ENCODE data around the gene PARD6B.

The PARD6B gene

GRCh38 chr20:50724851-50725723, 6.3 kb upstream of the PARD6B start:
- in situ Hi-C loops (cut with MboI; ENCODE audit: low pct_unique_long_range_greater_than_20kb, low sequenced_read_pairs, unreplicated experiment): no loop called here
- no peak for TF ChIP-seq CTCF (IDR thresholded peaks at IDR 0.05; ENCODE audit: extremely low read depth, insufficient read depth, missing control alignments)
- DNase-seq (ENCODE audit: low spot score): no peak

GRCh38 chr20:50725724-50726005, 5.7 kb upstream of the PARD6B start:
- DNase-seq (ENCODE audit: low spot score): no peak
- TF ChIP-seq CTCF (IDR thresholded peaks at IDR 0.05; ENCODE audit: extremely low read depth, insufficient read depth, missing control alignments): no peak
- in situ Hi-C loops (cut with MboI; ENCODE audit: low pct_unique_long_range_greater_than_20kb, low sequenced_read_pairs, unreplicated experiment): no loop called here

- TF ChIP-seq CTCF (IDR thresholded peaks at IDR 0.05; ENCODE audit: extremely low read depth, insufficient read depth, missing control alignments): no peak
- no peak for DNase-seq (ENCODE audit: low spot score)
- in situ Hi-C loops (cut with MboI; ENCODE audit: low pct_unique_long_range_greater_than_20kb, low sequenced_read_pairs, unreplicated experiment): no loop called here
Measured at GRCh38 chr20:50726955-50727791, 4.2 kb upstream of the PARD6B start.

- in situ Hi-C loops (cut with MboI; ENCODE audit: low pct_unique_long_range_greater_than_20kb, low sequenced_read_pairs, unreplicated experiment): no loop called here
- DNase-seq (ENCODE audit: low spot score): no peak
- no peak for TF ChIP-seq CTCF (IDR thresholded peaks at IDR 0.05; ENCODE audit: extremely low read depth, insufficient read depth, missing control alignments)
Measured at GRCh38 chr20:50727792-50728485, 3.4 kb upstream of the PARD6B start.

- DNase-seq (ENCODE audit: low spot score): no peak
- TF ChIP-seq CTCF (IDR thresholded peaks at IDR 0.05; ENCODE audit: extremely low read depth, insufficient read depth, missing control alignments): no peak
- in situ Hi-C loops (cut with MboI; ENCODE audit: low pct_unique_long_range_greater_than_20kb, low sequenced_read_pairs, unreplicated experiment): no loop called here
Measured at GRCh38 chr20:50728486-50728980, 2.8 kb upstream of the PARD6B start.

All from GM13977 (cell line).